ENCODE measurements around the gene IRF7. TPM values are rescaled to one million over a fixed set of nuclear protein-coding genes. Genes with fewer than 3 reads are reported as not detected.

IRF7 gene
- total RNA-seq, 1 experiment from 2014 or later: 15.2 TPM

GRCh38 chr11:596374-596773, 19.4 kb downstream of the IRF7 start:
- no peaks in the 10 kb centered on the region for H3K9me2 ChIP-seq (ENCODE audit: insufficient read depth)
- H3K4me3 ChIP-seq (replicated peaks in 1 of 2; ENCODE audit: low read depth in 1 of 2, low read length in 2 of 2): no peak overlapping the region
- no peaks in the 10 kb centered on the region for H4K20me1 ChIP-seq (ENCODE audit: insufficient read depth)
- no peak overlapping the region for H3K9ac ChIP-seq (ENCODE audit: low read length)
- ATAC-seq (no peak), DNase-seq (ENCODE audit: low read depth, low spot score) (no peak)
- ChIA-PET RAD21 (ENCODE audit: low non-redundant PET in 1 of 2, low total read pairs in 2 of 2, uncharacterized antibody in 2 of 2, unreplicated experiment in 2 of 2) (no interaction called here), CTCF (no interaction called here), POLR2A (no interaction called here)
- no peaks in the 10 kb centered on the region for H3K9me3 ChIP-seq (ENCODE audit: control insufficient read depth in 1 of 2, insufficient read depth in 1 of 2, low read depth in 1 of 2, low read length in 2 of 2)
- H2AFZ ChIP-seq (ENCODE audit: low read depth, low read length, poor library complexity, severe bottlenecking): no peak overlapping the region
- peaks cover 0 to 8% of the 10 kb centered on the region in 2 experiments; a peak in 2 of 4 replicates for H3K4me1 ChIP-seq (ENCODE audit: control insufficient read depth in 1 of 2, insufficient read depth in 2 of 2, low read length in 2 of 2)
- H3K79me2 ChIP-seq (ENCODE audit: insufficient read depth, low read length): peaks cover 77% of the 10 kb centered on the region
- intact Hi-C loops (cut with micrococcal nuclease): no loop called here
- no peaks in the 10 kb centered on the region for H3K27me3 ChIP-seq (ENCODE audit: insufficient read depth, low read length)
- H3K27ac ChIP-seq (ENCODE audit: low read depth, low read length): no peak overlapping the region
- no peak overlapping the region for H3K4me2 ChIP-seq (ENCODE audit: low read length)
- H3K36me3 ChIP-seq (ENCODE audit: control insufficient read depth in 1 of 2, insufficient read depth in 2 of 2, low read length in 2 of 2): peaks cover 61 to 64% of the 10 kb centered on the region in 2 experiments
- BruUV-seq (replicated peaks): no TSS peak
- TF ChIP-seq ZBTB33 (IDR thresholded peaks at IDR 0.05; ENCODE audit: extremely low read depth, insufficient replicate concordance, low read length) (no peak), POLR2A (IDR thresholded peaks at IDR 0.05; ENCODE audit: borderline replicate concordance, extremely low read depth, insufficient read depth, insufficient read length) (no peak), EZH2 (IDR thresholded peaks at IDR 0.05) (no peak), REST (IDR thresholded peaks at IDR 0.05; ENCODE audit: low read depth) (no peak), CEBPB (IDR thresholded peaks at IDR 0.05; ENCODE audit: low read depth) (no peak), SRF (IDR thresholded peaks at IDR 0.05; ENCODE audit: low read depth) (no peak), RAD21 (IDR thresholded peaks at IDR 0.05; ENCODE audit: low read depth) (no peak), CBX3 (IDR thresholded peaks at IDR 0.05; ENCODE audit: low read depth) (no peak), YY1 (IDR thresholded peaks at IDR 0.05; ENCODE audit: extremely low read depth, insufficient replicate concordance, low read depth, low read length) (no peak), CTCF (IDR thresholded peaks at IDR 0.05 in 2 of 3, conservative IDR thresholded peaks at IDR 0.05 in 1 of 3; ENCODE audit: borderline replicate concordance in 1 of 3, insufficient read depth in 1 of 3, low read depth in 2 of 3, low read length in 2 of 3) (no peak), ATF3 (IDR thresholded peaks at IDR 0.05) (no peak), ZFX (IDR thresholded peaks at IDR 0.05) (no peak), SIN3A (IDR thresholded peaks at IDR 0.05; ENCODE audit: low read depth) (no peak)
